GM21619 (cell line): ENCODE data around the gene DLK2.

Experiments
- ATAC-seq: cut with Tn5 transposase; IDR thresholded peaks from one replicate; pipeline ENCODE4 v1.9.1; 2021; ENCODE audit not compliant: unreplicated experiment

DLK2 gene

DNA sequence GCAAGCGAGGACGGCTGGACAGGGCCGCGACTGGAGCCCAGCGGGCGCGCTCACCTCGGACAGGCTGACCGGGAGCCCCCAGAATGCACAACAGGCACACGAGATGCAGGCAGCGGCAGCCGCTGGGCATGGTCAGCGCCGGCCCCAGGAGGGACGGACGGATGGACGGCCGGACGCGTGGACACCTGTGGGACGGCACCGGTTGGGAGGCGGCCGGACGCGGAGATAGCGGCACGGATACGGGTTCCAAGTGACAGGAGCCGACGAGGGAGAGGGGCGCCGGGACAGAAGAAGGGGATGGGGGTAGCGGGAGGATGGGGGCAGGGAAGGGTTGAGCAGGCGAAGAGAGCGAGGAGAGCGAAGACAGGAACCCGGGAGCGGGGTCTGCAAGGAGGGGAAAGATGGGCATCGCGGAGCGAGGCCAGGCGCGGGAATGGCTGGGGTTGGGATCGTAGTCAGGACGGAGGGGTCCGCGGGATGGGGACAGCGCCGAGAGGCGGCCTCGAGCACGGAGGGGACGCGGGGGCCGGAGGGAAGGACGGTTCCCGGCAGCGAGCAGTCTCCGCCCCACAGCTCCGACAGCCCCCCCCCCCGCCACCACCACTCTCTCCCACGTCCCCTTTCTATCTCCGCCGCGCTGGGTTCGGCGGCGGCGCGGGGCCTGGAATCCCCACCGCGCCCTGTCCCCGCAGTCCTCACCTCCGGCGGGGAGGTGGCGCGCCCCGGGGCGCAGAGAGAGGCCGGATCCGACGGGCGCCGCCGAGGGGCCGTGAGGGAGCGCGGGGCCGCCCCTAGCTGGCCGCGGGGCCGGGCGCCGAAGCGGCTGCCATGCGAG lies 435 bp downstream of the DLK2 start:
- ATAC-seq: no peak

DNA sequence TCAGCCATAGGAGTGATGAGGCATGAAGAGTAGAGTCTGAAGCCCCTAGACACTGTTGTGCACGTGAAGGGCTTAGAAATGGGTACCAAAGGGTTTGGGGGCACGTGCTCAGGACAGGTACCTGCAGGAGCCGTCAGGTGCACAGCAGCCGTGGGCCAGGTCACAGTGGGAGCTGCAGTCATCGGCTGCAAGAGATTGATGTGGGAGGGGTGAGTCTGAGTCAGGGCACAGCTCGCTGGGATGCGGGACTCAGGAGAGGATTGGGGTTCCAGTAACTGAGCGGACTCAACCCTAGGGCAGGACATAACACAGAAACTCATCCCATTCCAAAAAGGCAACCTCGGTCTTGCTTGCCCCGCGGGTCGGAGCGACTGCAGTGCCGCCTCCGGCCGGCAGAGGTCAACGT lies 1.1 kb downstream of the DLK2 start:
- no peak for ATAC-seq

DNA sequence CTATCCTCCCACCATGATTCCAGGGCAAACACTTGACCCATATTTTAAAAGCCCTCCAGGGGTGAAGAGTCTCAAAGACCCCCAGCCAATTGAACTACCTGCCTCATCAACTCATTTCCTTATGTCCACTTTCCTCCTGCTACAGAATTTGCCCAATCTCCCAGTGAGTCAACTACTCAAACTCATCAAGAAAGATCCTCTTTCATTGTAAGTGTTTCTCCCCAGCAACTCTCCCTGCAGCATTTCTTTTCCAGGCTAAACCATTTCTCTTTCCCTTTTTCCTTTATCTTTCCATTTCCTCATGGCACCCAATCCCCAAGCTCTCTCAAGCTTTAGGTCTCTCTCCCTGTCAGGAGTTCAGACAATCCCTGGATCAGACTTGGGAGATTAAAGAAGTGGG lies 1.5 kb downstream of the DLK2 start:
- ATAC-seq: no peak

DNA sequence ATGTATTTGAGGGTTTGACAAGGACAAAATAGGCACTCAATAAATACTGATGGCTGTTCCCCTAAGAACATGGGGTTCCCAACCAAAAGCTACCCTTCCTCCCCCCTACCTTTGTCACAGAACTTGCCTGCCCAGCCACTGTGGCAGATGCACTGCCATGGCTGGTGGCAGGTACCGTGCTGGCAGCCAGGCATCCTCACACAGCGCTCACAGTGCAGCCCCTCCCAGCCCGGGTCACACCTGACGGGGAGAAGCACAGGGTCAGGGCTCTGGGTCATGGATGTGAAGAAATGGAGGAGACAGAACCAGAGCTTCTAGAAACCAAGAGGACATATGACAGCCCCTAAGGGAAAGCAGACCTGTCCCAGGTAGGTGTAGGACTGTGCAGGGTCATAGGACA lies 2.5 kb downstream of the DLK2 start:
- ATAC-seq: no peak

DNA sequence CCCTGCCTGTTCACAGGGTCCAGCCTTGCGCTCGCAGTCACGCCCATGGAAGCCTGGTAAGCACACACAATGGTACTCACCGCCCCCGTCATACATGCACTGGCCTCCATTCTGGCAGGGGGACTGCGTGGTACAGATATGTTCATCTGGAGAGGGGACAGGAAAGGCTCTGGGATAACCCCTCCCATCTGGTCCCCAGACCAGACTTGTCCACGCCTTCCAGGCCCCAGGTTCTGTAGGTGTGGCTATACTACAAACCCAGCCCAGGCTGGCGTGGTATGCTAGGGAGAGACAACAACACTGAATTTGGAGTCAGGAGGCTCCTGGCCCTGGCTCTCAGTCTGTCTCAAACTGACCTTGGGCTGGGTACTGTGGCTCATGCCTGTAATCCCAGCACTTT lies 3.4 kb downstream of the DLK2 start:
- no peak for ATAC-seq

DNA sequence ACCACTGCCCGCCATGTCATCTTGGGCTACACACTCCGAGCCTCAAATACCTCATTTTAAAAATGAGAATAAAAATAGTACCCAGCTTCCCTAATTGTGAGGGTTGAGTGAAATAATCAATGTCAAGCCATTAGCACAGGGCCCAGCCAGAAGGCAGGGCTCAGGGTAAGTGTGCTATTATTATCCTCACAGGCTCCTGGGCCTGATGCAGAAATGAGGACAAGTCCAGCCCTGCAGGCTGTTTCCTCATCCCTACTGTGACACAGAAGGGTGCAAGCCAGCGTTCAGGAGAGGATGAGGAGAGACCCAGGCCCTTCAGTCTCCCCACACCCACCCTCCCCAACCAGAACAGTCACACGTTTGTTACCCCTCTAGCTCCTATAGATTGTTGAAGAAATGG lies 4.0 kb downstream of the DLK2 start:
- no peak for ATAC-seq

DNA sequence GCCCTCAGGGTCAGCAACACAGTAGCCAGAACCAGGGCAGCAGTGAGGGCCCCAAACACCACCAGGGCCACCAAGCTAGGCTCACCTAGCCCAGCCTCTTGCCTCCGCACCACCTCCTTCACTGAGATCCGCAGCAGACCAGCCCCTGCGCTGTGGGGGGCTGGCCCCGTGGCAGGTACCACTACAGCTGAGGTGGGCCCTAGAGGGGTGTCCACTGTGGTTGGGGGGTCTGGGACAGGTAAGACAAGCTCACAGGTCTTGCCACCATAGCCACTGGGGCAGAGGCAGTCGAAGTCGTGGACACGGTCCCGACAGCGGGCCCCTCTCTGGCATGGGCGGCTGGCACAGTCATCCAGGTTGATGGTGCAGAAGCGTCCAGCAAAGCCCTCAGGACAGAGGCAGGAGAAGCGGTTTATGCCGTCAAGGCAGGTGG lies 4.6 kb downstream of the DLK2 start:
- ATAC-seq: no peak

DNA sequence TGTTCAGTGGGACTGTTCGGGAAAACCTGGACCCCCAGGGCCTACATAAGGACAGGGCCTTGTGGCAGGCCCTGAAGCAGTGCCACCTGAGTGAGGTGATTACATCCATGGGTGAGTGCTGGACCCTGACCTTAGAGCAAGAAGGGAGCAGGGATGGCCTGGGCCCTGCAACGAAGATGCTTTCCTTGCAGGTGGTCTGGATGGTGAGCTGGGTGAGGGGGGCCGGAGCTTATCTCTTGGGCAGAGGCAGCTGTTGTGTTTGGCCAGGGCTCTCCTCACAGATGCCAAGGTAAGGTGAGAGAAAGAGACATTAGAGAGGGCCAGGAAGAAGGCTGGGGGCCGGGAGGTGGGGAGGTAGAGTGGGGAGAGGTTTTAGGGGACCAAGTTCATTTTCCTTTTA lies 6.4 kb downstream of the DLK2 start:
- ATAC-seq: no peak

DNA sequence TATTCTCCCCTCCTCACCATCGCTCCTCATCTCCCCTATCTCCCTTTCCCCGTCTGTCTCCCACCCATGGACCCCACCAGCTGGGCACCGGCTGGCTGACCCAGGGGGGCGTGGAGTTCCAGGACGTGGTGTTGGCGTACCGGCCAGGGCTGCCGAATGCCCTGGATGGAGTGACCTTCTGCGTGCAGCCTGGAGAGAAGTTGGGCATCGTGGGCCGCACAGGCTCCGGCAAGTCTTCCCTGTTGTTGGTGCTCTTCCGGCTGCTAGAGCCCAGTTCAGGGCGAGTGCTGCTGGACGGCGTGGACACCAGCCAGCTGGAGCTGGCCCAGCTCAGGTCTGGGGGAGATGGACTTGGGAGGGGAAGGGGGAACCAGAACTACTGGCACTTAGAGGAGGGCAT lies 7.7 kb downstream of the DLK2 start:
- no peak for ATAC-seq

DNA sequence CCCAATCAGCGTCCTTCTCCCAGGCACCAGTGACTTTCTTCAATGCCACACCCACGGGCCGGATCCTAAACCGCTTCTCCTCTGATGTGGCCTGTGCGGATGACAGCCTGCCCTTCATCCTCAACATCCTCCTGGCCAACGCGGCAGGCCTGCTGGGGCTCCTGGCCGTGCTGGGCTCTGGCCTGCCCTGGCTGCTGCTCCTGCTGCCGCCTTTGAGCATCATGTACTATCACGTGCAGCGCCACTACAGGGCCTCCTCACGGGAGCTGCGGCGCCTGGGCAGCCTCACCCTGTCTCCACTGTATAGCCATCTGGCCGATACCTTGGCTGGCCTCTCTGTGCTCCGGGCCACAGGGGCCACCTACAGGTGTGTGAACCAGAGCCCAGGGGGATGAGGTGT lies 9.8 kb downstream of the DLK2 start:
- ATAC-seq: no peak

DNA sequence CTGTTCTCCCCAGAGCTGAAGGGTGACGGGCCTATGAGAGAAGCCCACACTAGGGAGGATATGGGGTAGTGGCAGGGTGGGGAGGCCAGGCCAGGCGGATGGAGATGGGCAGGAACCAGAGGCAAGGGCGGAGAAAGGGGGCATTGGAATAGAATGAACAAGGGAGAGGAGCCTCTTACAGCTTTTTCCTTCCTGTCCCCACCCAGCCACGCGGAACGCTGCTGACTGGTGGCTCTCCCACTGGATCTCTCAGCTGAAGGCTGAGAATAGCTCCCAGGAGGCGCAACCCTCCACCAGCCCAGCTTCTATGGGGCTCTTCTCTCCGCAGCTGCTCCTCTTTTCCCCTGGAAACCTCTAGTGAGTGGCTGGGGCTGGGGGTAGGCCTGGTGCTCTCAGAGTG lies 10.8 kb downstream of the DLK2 start:
- no peak for ATAC-seq

DNA sequence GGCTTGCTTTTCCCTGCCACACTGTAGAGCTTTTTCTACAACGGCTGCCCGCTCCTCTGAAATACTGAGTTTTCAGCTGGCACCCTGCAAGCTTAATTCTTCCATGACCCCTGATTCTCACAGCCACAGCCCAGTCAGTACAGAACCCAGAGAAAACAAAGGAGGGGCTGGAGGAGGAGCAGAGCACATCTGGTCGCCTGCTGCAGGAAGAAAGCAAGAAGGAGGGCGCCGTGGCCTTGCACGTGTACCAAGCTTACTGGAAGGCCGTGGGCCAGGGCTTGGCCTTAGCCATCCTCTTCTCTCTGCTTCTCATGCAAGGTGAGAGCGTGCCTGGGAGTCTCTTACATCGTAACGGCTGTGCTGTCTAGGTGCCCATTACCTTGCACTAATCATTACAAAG lies 11.3 kb downstream of the DLK2 start:
- no peak for ATAC-seq

DNA sequence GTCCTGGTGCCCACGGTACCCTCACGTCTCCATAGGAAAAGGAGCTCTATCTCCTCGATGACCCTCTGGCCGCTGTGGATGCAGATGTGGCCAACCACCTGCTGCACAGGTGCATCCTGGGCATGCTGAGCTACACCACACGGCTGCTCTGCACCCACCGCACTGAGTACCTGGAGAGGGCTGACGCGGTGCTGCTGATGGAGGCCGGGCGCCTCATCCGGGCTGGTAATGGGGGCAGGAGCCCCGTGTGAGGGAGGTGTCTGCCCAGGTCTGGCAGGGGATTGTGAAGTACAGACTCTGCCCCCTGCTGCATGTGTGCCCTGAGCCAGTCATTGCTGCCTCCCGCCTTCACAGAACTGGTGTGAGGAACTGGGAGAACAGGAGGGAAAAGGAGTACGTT lies 12.4 kb downstream of the DLK2 start:
- ATAC-seq: no peak

DNA sequence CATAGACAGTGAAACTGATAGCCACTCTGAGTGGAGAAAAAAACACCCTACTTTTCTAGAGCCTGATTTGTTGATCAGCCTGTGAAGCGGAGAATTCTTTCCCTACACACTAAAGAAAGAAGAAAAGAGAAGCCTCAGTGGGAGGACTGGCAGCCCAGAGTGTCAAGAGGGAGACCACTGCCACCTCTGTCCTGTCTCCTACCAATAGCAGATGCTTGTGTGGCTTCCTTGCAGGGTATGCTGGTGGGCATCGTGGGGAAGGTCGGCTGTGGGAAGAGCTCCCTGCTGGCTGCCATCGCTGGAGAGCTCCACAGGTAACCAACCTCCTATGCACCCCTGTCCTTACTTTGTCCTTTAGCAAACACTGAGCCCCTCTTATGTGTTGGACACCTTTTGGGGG lies 17.6 kb downstream of the DLK2 start:
- ATAC-seq: no peak

DNA sequence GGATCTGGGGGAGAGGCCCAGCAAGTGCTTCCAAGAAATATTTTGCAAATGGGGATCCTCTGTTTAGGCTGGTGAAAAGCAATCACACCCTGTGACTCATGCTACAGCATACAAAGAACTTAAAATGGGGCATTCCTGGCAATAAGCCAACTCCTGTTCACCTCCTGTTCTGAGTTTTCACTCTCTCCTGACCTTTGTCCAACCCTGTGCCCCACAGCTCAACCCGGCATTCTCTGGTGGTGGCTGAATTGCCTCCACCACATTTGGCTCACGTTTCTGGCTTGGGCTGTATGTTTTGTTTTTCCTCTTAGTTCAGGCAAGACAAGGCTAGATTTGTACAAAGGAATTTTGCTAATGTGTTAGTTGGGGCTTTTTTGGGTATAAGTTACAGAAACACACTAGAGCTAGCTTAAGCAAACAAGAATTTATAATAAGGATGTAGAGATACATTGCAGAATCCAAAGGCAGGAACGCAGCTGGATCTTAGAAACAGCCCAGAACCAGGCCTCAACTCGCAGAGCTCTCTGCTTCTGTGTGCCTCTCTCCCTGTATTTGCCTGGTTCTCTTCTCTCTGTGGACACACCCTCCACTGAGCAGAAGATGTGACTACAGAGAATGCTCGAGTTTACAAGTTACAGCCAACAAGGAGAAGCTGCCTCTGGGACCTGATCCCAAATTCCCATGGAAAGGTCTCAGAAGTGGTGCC lies 18.6 kb downstream of the DLK2 start:
- ATAC-seq: no peak

DNA sequence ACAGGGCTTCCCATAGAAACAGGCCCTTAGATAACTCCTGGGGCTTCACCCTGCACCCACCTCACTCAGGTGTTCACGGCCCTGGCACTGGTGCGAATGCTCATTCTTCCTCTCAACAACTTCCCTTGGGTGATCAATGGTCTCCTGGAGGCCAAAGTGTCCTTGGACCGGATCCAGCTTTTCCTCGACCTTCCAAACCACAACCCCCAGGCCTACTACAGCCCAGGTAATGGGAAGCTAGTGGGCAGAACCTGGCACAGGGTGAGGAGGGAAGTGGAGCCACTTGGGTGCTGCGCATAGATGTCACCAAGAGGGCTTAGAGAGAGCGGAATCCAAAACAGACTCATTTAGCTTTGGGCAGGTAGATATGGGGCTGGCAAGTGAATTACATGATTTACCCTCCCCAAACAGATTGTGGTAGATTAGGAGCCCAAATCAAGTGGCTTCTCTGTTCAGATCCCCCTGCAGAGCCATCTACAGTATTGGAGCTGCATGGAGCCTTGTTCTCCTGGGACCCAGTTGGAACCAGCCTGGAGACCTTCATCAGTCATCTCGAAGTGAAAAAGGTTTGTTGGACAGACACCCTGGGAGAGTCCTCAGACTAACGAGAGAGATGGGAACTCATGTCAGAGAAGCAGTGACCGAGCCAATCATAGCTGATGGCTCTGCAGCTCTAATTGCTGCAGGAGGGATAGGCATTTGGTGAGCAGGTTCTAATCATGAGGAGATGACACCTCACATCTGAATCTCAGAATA lies 19.5 kb downstream of the DLK2 start:
- no peak for ATAC-seq

DNA sequence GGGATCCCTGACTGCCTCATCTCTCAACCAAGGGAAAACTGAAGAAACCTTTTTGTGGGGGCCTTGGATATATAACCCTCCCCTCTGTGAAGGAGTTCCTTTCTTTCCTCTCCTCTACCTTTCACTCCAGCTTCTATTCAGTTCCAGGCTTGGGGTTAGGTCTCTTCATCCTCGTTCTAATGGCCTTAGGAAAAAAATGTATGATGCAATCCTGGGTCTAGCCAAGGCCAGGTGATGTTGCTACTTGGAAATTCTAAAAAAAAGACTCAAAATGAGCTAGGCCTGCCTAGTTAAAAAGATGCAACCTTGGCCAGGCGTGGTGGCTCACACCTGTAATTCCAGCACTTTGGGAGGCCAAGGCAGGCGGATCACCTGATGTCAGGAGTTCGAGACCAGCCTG lies 20.4 kb downstream of the DLK2 start:
- ATAC-seq: no peak

DNA sequence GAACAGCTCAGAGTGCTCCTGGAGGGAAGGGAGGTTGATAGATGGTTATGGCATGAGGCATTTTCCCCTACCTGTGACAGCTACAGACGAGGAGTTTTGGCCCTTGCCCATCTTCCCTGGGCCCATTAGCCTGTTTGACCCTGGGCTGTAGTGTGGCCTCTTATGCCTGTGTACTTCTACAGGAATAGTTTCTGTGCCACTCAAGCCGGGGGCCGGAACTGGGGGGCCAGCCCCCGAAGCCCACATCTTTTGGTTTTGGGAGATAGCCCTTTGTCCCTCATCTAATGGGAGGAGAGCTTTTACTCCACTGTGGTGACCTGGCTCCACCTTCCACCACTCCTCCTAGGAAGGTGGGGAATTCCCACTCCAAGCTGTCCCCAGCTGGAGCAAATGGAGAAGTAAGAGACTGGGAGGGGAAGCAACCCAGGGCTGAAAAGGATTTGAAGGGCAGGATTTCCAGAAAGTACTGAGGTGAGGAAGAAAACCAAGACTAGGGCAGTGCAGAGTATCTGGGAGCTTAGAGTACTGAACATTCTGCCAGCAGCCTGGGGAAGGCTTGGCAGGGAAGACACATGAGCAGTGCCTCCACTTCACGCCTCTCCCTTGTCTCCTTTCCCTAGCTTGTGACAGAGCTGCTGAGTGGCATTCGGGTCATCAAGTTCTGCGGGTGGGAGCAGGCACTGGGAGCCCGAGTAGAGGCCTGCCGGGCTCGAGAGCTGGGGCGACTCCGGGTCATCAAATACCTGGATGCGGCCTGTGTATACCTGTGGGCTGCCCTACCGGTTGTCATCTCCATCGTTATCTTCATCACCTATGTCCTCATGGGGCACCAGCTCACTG lies 21.1 kb downstream of the DLK2 start:
- no peak for ATAC-seq

DNA sequence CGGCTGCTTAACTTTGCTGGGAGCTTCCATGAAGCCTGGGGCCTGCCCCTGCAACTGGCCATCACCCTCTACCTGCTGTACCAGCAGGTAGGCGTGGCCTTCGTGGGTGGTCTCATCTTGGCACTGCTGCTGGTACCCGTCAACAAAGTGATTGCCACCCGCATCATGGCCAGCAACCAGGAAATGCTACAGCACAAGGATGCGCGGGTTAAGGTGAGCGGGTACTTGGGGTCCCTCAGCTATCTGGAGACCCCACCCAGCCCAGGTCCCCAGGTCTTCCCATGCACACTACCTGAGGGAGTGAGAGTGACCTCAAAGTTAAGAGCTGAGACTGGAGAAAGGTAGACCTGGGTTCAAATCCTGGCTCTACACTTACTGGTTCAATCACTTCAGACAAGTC lies 22.2 kb downstream of the DLK2 start:
- ATAC-seq: no peak

DNA sequence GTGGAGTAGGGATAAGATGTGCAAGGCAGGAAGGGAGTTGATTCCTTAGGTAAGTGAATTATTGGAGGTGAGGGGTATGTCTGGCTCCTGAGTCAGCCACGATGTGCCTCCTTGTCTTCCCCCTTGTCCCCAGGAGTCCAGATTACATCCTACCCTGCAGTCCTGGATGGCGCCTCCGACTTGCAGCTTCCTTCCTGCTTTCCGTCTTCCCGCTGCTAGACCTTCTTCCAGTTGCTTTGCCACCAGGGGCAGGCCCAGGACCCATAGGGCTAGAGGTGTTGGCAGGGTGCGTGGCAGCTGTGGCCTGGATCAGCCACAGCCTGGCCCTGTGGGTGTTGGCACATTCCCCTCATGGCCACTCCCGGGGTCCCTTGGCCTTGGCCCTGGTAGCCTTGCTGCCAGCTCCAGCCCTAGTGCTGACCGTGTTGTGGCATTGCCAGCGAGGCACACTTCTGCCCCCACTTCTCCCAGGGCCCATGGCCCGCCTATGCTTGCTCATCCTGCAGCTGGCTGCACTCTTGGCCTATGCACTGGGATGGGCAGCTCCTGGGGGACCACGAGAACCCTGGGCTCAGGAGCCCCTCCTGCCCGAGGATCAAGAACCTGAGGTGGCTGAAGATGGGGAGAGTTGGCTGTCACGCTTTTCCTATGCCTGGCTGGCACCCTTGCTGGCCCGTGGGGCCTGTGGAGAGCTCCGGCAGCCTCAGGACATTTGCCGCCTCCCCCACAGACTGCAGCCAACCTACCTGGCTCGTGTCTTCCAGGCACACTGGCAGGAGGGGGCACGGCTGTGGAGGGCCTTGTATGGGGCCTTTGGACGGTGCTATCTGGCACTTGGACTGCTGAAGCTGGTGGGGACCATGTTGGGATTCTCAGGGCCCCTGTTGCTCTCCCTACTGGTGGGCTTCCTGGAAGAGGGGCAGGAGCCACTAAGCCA lies 23.1 kb downstream of the DLK2 start:
- no peak for ATAC-seq
